SK-N-SH (cell line): ENCODE measurements around the gene HPCAL1. TPM values are rescaled to one million over a fixed set of nuclear protein-coding genes. Genes with fewer than 3 reads are reported as not detected.
A peak's percentile ranks its signal among the peaks of the same experiment; 100 is the strongest.
"Not testable (repeated sequence)": the region's sequence is repeated elsewhere in the genome, so short reads cannot be mapped to it uniquely, and the experiment has no call there.

Experiments used
- CTCF ChIA-PET: fragments of 300-600, 350-600 bp; formaldehyde crosslinking; extraction: SDS; loops from one replicate; lab custom pipeline; 2021; lab: Yijun Ruan, JAX
- POLR2A ChIA-PET: fragments of 350-600 bp; sonication (Branson Sonifier 250); formaldehyde crosslinking; extraction: SDS; loops from one replicate; lab custom pipeline; 2020; ENCODE audit warnings: antibody characterized with exemption, inconsistent platforms; lab: Yijun Ruan, JAX
- DNase-seq: peaks from one replicate; pipeline ENCODE4 v3.0.0; 2012
- H2AFZ ChIP-seq: fragments of 200-600 bp; sonication (generic); 2 replicates; pipeline ENCODE4 v1.8.1; 2016; ENCODE audit warnings: antibody characterized with exemption, mild to moderate bottlenecking, low read depth
- H3F3A ChIP-seq: fragments of 200-600 bp; sonication (generic); replicated peaks from 2 replicates; pipeline ENCODE3; 2016; ENCODE audit warnings: antibody characterized with exemption, mild to moderate bottlenecking; ENCODE audit not compliant: insufficient read depth
- H3K27ac ChIP-seq, 2 experiments: fragments of 200-500 bp in 1 of 2; fragments of 200-600 bp in 1 of 2; sonication (Bioruptor generic) in 1 of 2; sonication (generic), shearing (Covaris generic) in 1 of 2; 2 replicates each; pipeline versions ENCODE4 v1.5.1 to v1.6.1; 2014 to 2016; ENCODE audit warnings: low read depth in 2 of 2, inconsistent platforms in 1 of 2, low read length in 1 of 2, mild to moderate bottlenecking in 1 of 2, mixed read lengths in 1 of 2
- H3K27me3 ChIP-seq: fragments of 200-600 bp; sonication (generic), shearing (Covaris generic); 2 replicates; pipeline ENCODE4 v1.6.1; 2016; ENCODE audit warnings: mixed run types; ENCODE audit not compliant: insufficient read depth
- H3K36me3 ChIP-seq, 2 experiments: fragments of 200-500 bp in 1 of 2; fragments of 200-600 bp in 1 of 2; sonication (Bioruptor generic) in 1 of 2; sonication (generic) in 1 of 2; replicated peaks in 1 of 2; 2 replicates each; pipeline versions ENCODE3 to v1.5.1; 2014 to 2016; ENCODE audit warnings: low read length in 1 of 2, mild to moderate bottlenecking in 1 of 2; ENCODE audit not compliant: insufficient read depth in 2 of 2, control insufficient read depth in 1 of 2
- H3K4me1 ChIP-seq, 2 experiments: fragments of 200-500 bp in 1 of 2; fragments of 200-600 bp in 1 of 2; sonication (Bioruptor generic) in 1 of 2; sonication (generic), shearing (Covaris generic) in 1 of 2; 2 replicates each; pipeline versions ENCODE4 v1.5.1 to v1.6.1; 2014 to 2016; ENCODE audit warnings: low read depth in 1 of 2, low read length in 1 of 2, mixed run types in 1 of 2; ENCODE audit not compliant: insufficient read depth in 2 of 2, control insufficient read depth in 1 of 2
- H3K4me2 ChIP-seq: fragments of 200-600 bp; sonication (generic), shearing (Covaris generic); 2 replicates; pipeline ENCODE4 v1.6.1; 2017; ENCODE audit warnings: mixed run types
- H3K4me3 ChIP-seq, 2 experiments: fragments of 200-500 bp in 1 of 2; fragments of 200-600 bp in 1 of 2; sonication (Bioruptor generic) in 1 of 2; sonication (generic), shearing (Covaris generic) in 1 of 2; 2 replicates each; pipeline versions ENCODE4 v1.5.1 to v1.8.1; 2014 to 2016; ENCODE audit warnings: low read depth in 2 of 2, inconsistent platforms in 1 of 2, low read length in 1 of 2, mild to moderate bottlenecking in 1 of 2, mixed read lengths in 1 of 2, moderate library complexity in 1 of 2
- H3K79me2 ChIP-seq: fragments of 200-600 bp; sonication (generic); 2 replicates; pipeline ENCODE4 v1.8.1; 2017; ENCODE audit warnings: mild to moderate bottlenecking; ENCODE audit not compliant: insufficient read depth
- H3K9ac ChIP-seq: fragments of 200-600 bp; sonication (generic); 2 replicates; pipeline ENCODE4 v1.6.1; 2017; ENCODE audit warnings: mixed run types
- H3K9me2 ChIP-seq: fragments of 200-600 bp; sonication (generic); 2 replicates; pipeline ENCODE4 v1.6.1; 2017; ENCODE audit warnings: mixed run types
- H3K9me3 ChIP-seq: fragments of 200-600 bp; sonication (generic); 2 replicates; pipeline ENCODE4 v1.6.1; 2017; ENCODE audit warnings: mixed run types, mild to moderate bottlenecking, moderate library complexity
- H4K20me1 ChIP-seq: fragments of 200-600 bp; sonication (generic); 2 replicates; pipeline ENCODE4 v1.6.1; 2017; ENCODE audit warnings: mild to moderate bottlenecking, mixed run types; ENCODE audit not compliant: insufficient read depth
- CHD2 ChIP-seq: fragments of 150-350 bp; IDR thresholded peaks from 2 replicates; pipeline ENCODE4 v1.6.1; 2018; ENCODE audit warnings: low read length; ENCODE audit not compliant: partially characterized antibody
- CTCF ChIP-seq: fragments of 200-600 bp; sonication (generic); IDR thresholded peaks from 2 replicates; pipeline ENCODE4 v1.6.1; 2017; ENCODE audit warnings: antibody characterized with exemption, mild to moderate bottlenecking, moderate library complexity
- EZH2phosphoT487 ChIP-seq: fragments of 200-600 bp; sonication (generic); IDR thresholded peaks from 2 replicates; pipeline ENCODE4 v1.6.1; 2017; ENCODE audit warnings: low read depth, mixed run types, mild to moderate bottlenecking, antibody characterized with exemption, moderate library complexity, borderline replicate concordance
- FOSL2 ChIP-seq: IDR thresholded peaks from 2 replicates; pipeline ENCODE4 v1.4.0; 2012; ENCODE audit warnings: low read depth, mild to moderate bottlenecking, moderate library complexity, borderline replicate concordance
- FOXM1 ChIP-seq: IDR thresholded peaks from 2 replicates; pipeline ENCODE4 v1.4.0; 2012; ENCODE audit warnings: low read depth, mild to moderate bottlenecking
- JUND ChIP-seq: IDR thresholded peaks from 2 replicates; pipeline ENCODE4 v1.4.0; 2012
- MEF2A ChIP-seq: IDR thresholded peaks from 2 replicates; pipeline ENCODE4 v1.4.0; 2012; ENCODE audit warnings: low read depth, borderline replicate concordance
- MXI1 ChIP-seq: IDR thresholded peaks from 2 replicates; pipeline ENCODE4 v1.6.1; 2012; ENCODE audit warnings: mild to moderate bottlenecking, low read depth, low read length, improper control_type of control experiment
- NRF1 ChIP-seq: IDR thresholded peaks from 2 replicates; pipeline ENCODE4 v1.6.1; 2012; ENCODE audit warnings: low read depth, mild to moderate bottlenecking, low read length
- RAD21 ChIP-seq: IDR thresholded peaks from 2 replicates; pipeline ENCODE4 v1.6.1; 2012; ENCODE audit warnings: mild to moderate bottlenecking, low read length
- RCOR1 ChIP-seq: fragments of 150-350 bp; IDR thresholded peaks from 2 replicates; pipeline ENCODE4 v1.6.1; 2017; ENCODE audit warnings: antibody characterized with exemption, low read length
- RXRA ChIP-seq: IDR thresholded peaks from 2 replicates; pipeline ENCODE4 v1.4.0; 2012; ENCODE audit warnings: low read depth, mild to moderate bottlenecking, borderline replicate concordance
- SIN3A ChIP-seq: IDR thresholded peaks from 2 replicates; pipeline ENCODE4 v1.6.1; 2012; ENCODE audit warnings: low read depth, mild to moderate bottlenecking, low read length, moderate library complexity, borderline replicate concordance
- SMC3 ChIP-seq: IDR thresholded peaks from 2 replicates; pipeline ENCODE4 v1.6.1; 2012; ENCODE audit warnings: low read depth, low read length, improper control_type of control experiment
- TEAD4 ChIP-seq: IDR thresholded peaks from 2 replicates; pipeline ENCODE4 v1.4.0; 2012; ENCODE audit warnings: mild to moderate bottlenecking, borderline replicate concordance; ENCODE audit not compliant: insufficient read depth
- USF1 ChIP-seq: IDR thresholded peaks from 2 replicates; pipeline ENCODE4 v1.4.0; 2012; ENCODE audit warnings: low read depth, borderline replicate concordance
- WGBS: methylation state at CpG from one replicate; pipeline ENCODE4 v1.1.6; 2017; ENCODE audit warnings: low lambda C conversion rate; 5-methylcytosine and 5-hydroxymethylcytosine counted together
- polyA plus RNA-seq, 3 experiments: library from polyadenylated mRNA; depleted of rRNA; stranded (reverse); fragments of >200 nt; gene quantifications; 2 replicates each; pipeline ENCODE4 v1.2.3, GENCODE V29; 2012

HPCAL1 gene
- polyA plus RNA-seq, 1 of the 3 experiments (the other 2 are of a cell fraction) = 77.0 TPM

- Histone ChIP-seq H3K9ac (no peak overlapping the region), H3K79me2 (no peaks in the 10 kb centered on the region), H3K36me3 (no peaks in the 10 kb centered on the region), H3K9me2 (no peaks in the 10 kb centered on the region), H3K4me3 (no peak overlapping the region), H3K4me1 (peaks cover 10 to 25% of the 10 kb centered on the region in 2 experiments; a peak in 3 of 4 replicates), H3K4me2 (no peak overlapping the region), H3K27me3 (no peaks in the 10 kb centered on the region), H3K27ac (no peak overlapping the region), H2AFZ (no peak overlapping the region), H3K9me3 (no peaks in the 10 kb centered on the region), H3F3A (peaks cover 7% of the 10 kb centered on the region), H4K20me1 (no peaks in the 10 kb centered on the region)
- 90% methylated on average over 7 of the region's 7 CpGs for WGBS
- ChIA-PET CTCF (interaction anchor here (0.8 to 1.7 kb wide), 3 partner anchors 214 to 382 kb away, joined by 3 to 6 read pairs (median 5); no protein-coding TSS in a partner anchor), POLR2A (no interaction called here)
- TF ChIP-seq USF1 = no peak
- TF ChIP-seq SMC3 = no peak
- no peak for TF ChIP-seq CHD2
- TF ChIP-seq FOSL2 = no peak
- no peak for TF ChIP-seq CTCF
- no peak for TF ChIP-seq RXRA
- no peak for TF ChIP-seq EZH2phosphoT487
- no peak for TF ChIP-seq JUND
- no peak for TF ChIP-seq MEF2A
- no peak for TF ChIP-seq RAD21
- no peak for TF ChIP-seq TEAD4
- TF ChIP-seq NRF1 = no peak
- no peak for TF ChIP-seq RCOR1
- TF ChIP-seq SIN3A = no peak
- no peak for TF ChIP-seq MXI1
- no peak for TF ChIP-seq FOXM1
- peak; percentile 48 for DNase-seq
These were observed 151.8 kb downstream of the HPCAL1 start for GRCh38 chr2:10454505-10454904.

GRCh38 chr2:10457195-10457594 lies 154.5 kb downstream of the HPCAL1 start:
- H3K4me3 ChIP-seq, H3K9me3 ChIP-seq, H4K20me1 ChIP-seq, H3K27me3 ChIP-seq, CTCF ChIA-PET, H2AFZ ChIP-seq, POLR2A ChIA-PET, H3K27ac ChIP-seq, H3K79me2 ChIP-seq, H3K36me3 ChIP-seq, H3K9ac ChIP-seq, H3F3A ChIP-seq, H3K9me2 ChIP-seq, DNase-seq, H3K4me2 ChIP-seq: not testable (repeated sequence)
- H3K4me1 ChIP-seq = peaks cover 3 to 25% of the 10 kb centered on the region in 2 experiments; a peak in 3 of 4 replicates
- 89% methylated on average over 3 of the region's 3 CpGs for WGBS
